CD4-positive, alpha-beta T cell (primary cell): ENCODE results near the gene XPR1. TPM values are rescaled to one million over a fixed set of nuclear protein-coding genes. Genes with fewer than 3 reads are reported as not detected.
"Not testable (repeated sequence)": the region's sequence is repeated elsewhere in the genome, so short reads cannot be mapped to it uniquely, and the experiment has no call there.

Source experiments
- ATAC-seq: fragments of 200-7000 bp; cut with Tn5 transposase; one replicate; pipeline ENCODE4 v1.10.0; 2022; ENCODE audit warnings: mild to moderate bottlenecking; ENCODE audit not compliant: poor library complexity
- CTCF ChIA-PET: fragments of 350-600 bp; sonication (Branson Sonifier 250); formaldehyde crosslinking; loops from one replicate; lab custom pipeline; 2021; ENCODE audit warnings: antibody characterized with exemption, inconsistent platforms; lab: Charles Lee
- POLR2A ChIA-PET: fragments of 350-600 bp; sonication (Branson Sonifier 250); formaldehyde crosslinking; loops from one replicate; lab custom pipeline; 2021; ENCODE audit warnings: antibody characterized with exemption, inconsistent platforms; lab: Charles Lee
- DNase-seq, 14 experiments: peaks; one replicate each; pipeline ENCODE4 v3.0.0-alpha.2; 2013 to 2020; ENCODE audit warnings: mixed read lengths in 2 of 14
- H3K27ac ChIP-seq, 2 donors: one replicate each; pipeline versions ENCODE4 v1.5.1 to v1.7.0; 2013; ENCODE audit warnings: low read length in 2 of 2, low read depth in 1 of 2, mild to moderate bottlenecking in 1 of 2
- H3K27me3 ChIP-seq, 2 experiments: 1 replicate in 1 of 2; 2 replicates in 1 of 2; pipeline versions ENCODE4 v1.6.1 to v1.7.0; 2013; ENCODE audit warnings: low read length in 2 of 2, control low read depth in 1 of 2, mild to moderate bottlenecking in 1 of 2, moderate library complexity in 1 of 2; ENCODE audit not compliant: insufficient read depth in 2 of 2, control insufficient read depth in 1 of 2
- H3K36me3 ChIP-seq: one replicate; pipeline ENCODE4 v1.6.1; 2013; ENCODE audit warnings: low read length, control low read depth; ENCODE audit not compliant: insufficient read depth
- H3K4me1 ChIP-seq: one replicate; pipeline ENCODE4 v1.6.1; 2013; ENCODE audit warnings: low read length, control low read depth; ENCODE audit not compliant: insufficient read depth
- H3K4me3 ChIP-seq: one replicate; pipeline ENCODE4 v1.5.1; 2013; ENCODE audit warnings: mild to moderate bottlenecking, low read length, moderate library complexity
- H3K9me3 ChIP-seq, 2 experiments: 1 replicate in 1 of 2; 2 replicates in 1 of 2; pipeline versions ENCODE4 v1.6.1 to v1.7.0; 2013; ENCODE audit warnings: low read length in 2 of 2, mild to moderate bottlenecking in 2 of 2, control low read depth in 1 of 2, moderate library complexity in 1 of 2; ENCODE audit not compliant: control insufficient read depth in 1 of 2, insufficient read depth in 1 of 2
- H3K27ac Mint-ChIP-seq: one replicate; pipeline ENCODE4 v1.8.0; 2020; ENCODE audit warnings: mixed read lengths
- H3K27me3 Mint-ChIP-seq: one replicate; pipeline ENCODE4 v1.8.0; 2021; ENCODE audit warnings: mixed read lengths
- H3K36me3 Mint-ChIP-seq: one replicate; pipeline ENCODE4 v1.8.0; 2021; ENCODE audit warnings: low read depth, mixed read lengths
- H3K4me1 Mint-ChIP-seq: one replicate; pipeline ENCODE4 v1.8.0; 2021; ENCODE audit warnings: low read depth, mixed read lengths
- H3K4me3 Mint-ChIP-seq: one replicate; pipeline ENCODE4 v1.8.0; 2020; ENCODE audit warnings: mild to moderate bottlenecking, mixed read lengths
- H3K9me3 Mint-ChIP-seq: one replicate; pipeline ENCODE4 v1.8.0; 2020; ENCODE audit warnings: mixed read lengths
- CTCF ChIP-seq: fragments of 200-600 bp; IDR thresholded peaks from one replicate; pipeline ENCODE4 v1.8.0; 2022; ENCODE audit warnings: antibody characterized with exemption, mild to moderate bottlenecking
- intact Hi-C, 2 experiments: fragments of 100-400 bp; cut with DNase I in 1 of 2; cut with micrococcal nuclease in 1 of 2; formaldehyde crosslinking; loops; one replicate each; pipeline versions ENCODE4 v1.15.1 to v1.9.0; 2023 to 2025; cut with DNase I, micrococcal nuclease
- total RNA-seq, 174 experiments: library from RNA in 2 of 174; stranded (reverse) in 2 of 174; gene quantifications; one replicate each; pipeline ENCODE4 v1.2.3 and lab custom pipeline; 2021 to 2026

XPR1 gene
- total RNA-seq, 2 experiments from 2014 or later = 13.7 TPM

- Histone ChIP-seq H3K4me3 (no peak overlapping the region), H3K4me1 (no peaks in the 10 kb centered on the region), H3K27me3 (no peaks in the 10 kb centered on the region), H3K9me3 (peaks cover 4 to 6% of the 10 kb centered on the region in 2 experiments), H3K36me3 (no peaks in the 10 kb centered on the region), H3K27ac (no peak overlapping the region)
- H3K9me3 Mint-ChIP-seq = peaks cover 8% of the 10 kb centered on the region
- TF ChIP-seq CTCF = no peak
- DNase-seq (no peak), ATAC-seq (no peak)
- H3K36me3 Mint-ChIP-seq = peaks cover 56% of the 10 kb centered on the region
- H3K27me3 Mint-ChIP-seq = no peaks in the 10 kb centered on the region
- H3K4me3 Mint-ChIP-seq = no peak overlapping the region
- intact Hi-C loops = no loop called here
- no peak overlapping the region for H3K27ac Mint-ChIP-seq
- H3K4me1 Mint-ChIP-seq = peaks cover 9% of the 10 kb centered on the region
- CTCF ChIA-PET = no interaction called here
- POLR2A ChIA-PET = no interaction called here
These were observed 88.9 kb downstream of the XPR1 start for GRCh38 chr1:180720753-180721152.

GRCh38 chr1:180722586-180722985, 90.8 kb downstream of the XPR1 start:
- intact Hi-C loops = no loop called here
- ATAC-seq (no peak), DNase-seq (no peak)
- Histone ChIP-seq H3K36me3 (no peaks in the 10 kb centered on the region), H3K27me3 (no peaks in the 10 kb centered on the region), H3K4me3 (no peak overlapping the region), H3K9me3 (peaks cover 15 to 19% of the 10 kb centered on the region in 2 experiments), H3K27ac (no peak overlapping the region), H3K4me1 (no peaks in the 10 kb centered on the region)
- CTCF ChIA-PET = no interaction called here
- Mint-ChIP-seq H3K36me3 (peaks cover 60% of the 10 kb centered on the region), H3K9me3 (peaks cover 7% of the 10 kb centered on the region), H3K4me3 (no peak overlapping the region), H3K4me1 (peaks cover 10% of the 10 kb centered on the region), H3K27me3 (no peaks in the 10 kb centered on the region), H3K27ac (no peak overlapping the region)
- no peak for TF ChIP-seq CTCF
- POLR2A ChIA-PET = no interaction called here

- CTCF ChIA-PET = no interaction called here
- H3K4me3 ChIP-seq = no peak overlapping the region
- DNase-seq = no peak
- intact Hi-C loops = no loop called here
- no peaks in the 10 kb centered on the region for H3K27me3 ChIP-seq
- peaks cover 67% of the 10 kb centered on the region for H3K36me3 Mint-ChIP-seq
- POLR2A ChIA-PET = no interaction called here
- H3K36me3 ChIP-seq = no peaks in the 10 kb centered on the region
- peaks cover 10% of the 10 kb centered on the region for H3K9me3 Mint-ChIP-seq
- no peak for ATAC-seq
- no peaks in the 10 kb centered on the region for H3K4me1 ChIP-seq
- H3K4me3 Mint-ChIP-seq = no peak overlapping the region
- TF ChIP-seq CTCF = no peak
- peaks cover 4% of the 10 kb centered on the region for H3K4me1 Mint-ChIP-seq
- H3K27ac ChIP-seq = no peak overlapping the region
- H3K27me3 Mint-ChIP-seq = no peaks in the 10 kb centered on the region
- peaks cover 19 to 29% of the 10 kb centered on the region in 2 experiments for H3K9me3 ChIP-seq
- H3K27ac Mint-ChIP-seq = no peak overlapping the region
These were observed 92.2 kb downstream of the XPR1 start for GRCh38 chr1:180724055-180724454.

GRCh38 chr1:180726024-180726423, 94.2 kb downstream of the XPR1 start:
- H3K4me3 Mint-ChIP-seq, DNase-seq, CTCF ChIA-PET, ATAC-seq, H3K27me3 Mint-ChIP-seq, H3K36me3 ChIP-seq, H3K27ac Mint-ChIP-seq, H3K4me1 Mint-ChIP-seq, H3K4me1 ChIP-seq, H3K27me3 ChIP-seq, intact Hi-C loops, H3K4me3 ChIP-seq, POLR2A ChIA-PET, H3K27ac ChIP-seq: not testable (repeated sequence)
- peaks cover 80% of the 10 kb centered on the region for H3K36me3 Mint-ChIP-seq
- peaks cover 13% of the 10 kb centered on the region for H3K9me3 Mint-ChIP-seq
- peaks cover 24 to 31% of the 10 kb centered on the region in 2 experiments for H3K9me3 ChIP-seq

- H3K36me3 ChIP-seq, H3K27ac Mint-ChIP-seq, DNase-seq, H3K4me1 Mint-ChIP-seq, CTCF ChIA-PET, H3K27ac ChIP-seq, intact Hi-C loops, ATAC-seq, H3K4me3 ChIP-seq, H3K4me3 Mint-ChIP-seq, H3K27me3 ChIP-seq, H3K4me1 ChIP-seq, POLR2A ChIA-PET, H3K27me3 Mint-ChIP-seq: not testable (repeated sequence)
- H3K9me3 Mint-ChIP-seq = peaks cover 14% of the 10 kb centered on the region
- H3K36me3 Mint-ChIP-seq = peaks cover 91% of the 10 kb centered on the region
- H3K9me3 ChIP-seq = peaks cover 27 to 35% of the 10 kb centered on the region in 2 experiments
These were observed 95.9 kb downstream of the XPR1 start for GRCh38 chr1:180727751-180728150.
